Kidney epithelial cell (primary cell): ENCODE results near the gene NFYC. TPM values are rescaled to one million over a fixed set of nuclear protein-coding genes. Genes with fewer than 3 reads are reported as not detected.
A peak's percentile ranks its signal among the peaks of the same experiment; 100 is the strongest.

ENCODE experiments used
- DNase-seq: peaks from one replicate; pipeline ENCODE4 v3.0.0-alpha.2; 2010; ENCODE audit warnings: low read depth
- H3K27me3 ChIP-seq: 2 replicates; pipeline ENCODE4 v1.6.0; 2011; ENCODE audit warnings: low read length; ENCODE audit not compliant: control insufficient read depth, insufficient read depth
- H3K36me3 ChIP-seq: 2 replicates; pipeline ENCODE4 v1.5.1; 2011; ENCODE audit warnings: low read length; ENCODE audit not compliant: control insufficient read depth, insufficient read depth
- H3K4me3 ChIP-seq: 2 replicates; pipeline ENCODE4 v1.5.1; 2011; ENCODE audit warnings: low read depth, mild to moderate bottlenecking, control low read depth, low read length
- CTCF ChIP-seq: IDR thresholded peaks from 2 replicates; pipeline ENCODE4 v1.5.1; 2011; ENCODE audit warnings: mild to moderate bottlenecking, moderate library complexity, low read length, control low read depth, inconsistent platforms; ENCODE audit not compliant: insufficient read depth, poor library complexity, severe bottlenecking
- total RNA-seq: library from RNA; depleted of rRNA; stranded (reverse); fragments of >200 nt; gene quantifications from 2 replicates; pipeline ENCODE4 v1.2.3, GENCODE V29; 2015

The NFYC gene
- total RNA-seq, 1 donor from 2014 or later, result 44.4 TPM

GRCh38 chr1:40784141-40784770, 92.8 kb downstream of the NFYC start:
- Histone ChIP-seq H3K27me3 (peaks cover 4% of the 10 kb centered on the region), H3K4me3 (peak overlapping the region; percentile 30), H3K36me3 (no peaks in the 10 kb centered on the region)
- no peak for DNase-seq
- TF ChIP-seq CTCF, result no peak

GRCh38 chr1:40784771-40785151, 93.3 kb downstream of the NFYC start:
- Histone ChIP-seq H3K36me3 (no peaks in the 10 kb centered on the region), H3K4me3 (no peak overlapping the region), H3K27me3 (peaks cover 4% of the 10 kb centered on the region)
- no peak for DNase-seq
- no peak for TF ChIP-seq CTCF

- H3K27me3 ChIP-seq, result peaks cover 4% of the 10 kb centered on the region
- H3K4me3 ChIP-seq, result no peak overlapping the region
- no peak for DNase-seq
- TF ChIP-seq CTCF, result no peak
- H3K36me3 ChIP-seq, result no peaks in the 10 kb centered on the region
These were observed 93.9 kb downstream of the NFYC start for GRCh38 chr1:40785446-40785845.

- no peak for DNase-seq
- Histone ChIP-seq H3K27me3 (peaks cover 4% of the 10 kb centered on the region), H3K36me3 (no peaks in the 10 kb centered on the region), H3K4me3 (no peak overlapping the region)
- TF ChIP-seq CTCF, result no peak
These were observed 94.9 kb downstream of the NFYC start for GRCh38 chr1:40786171-40786994.

- Histone ChIP-seq H3K27me3 (peaks cover 4% of the 10 kb centered on the region), H3K4me3 (no peak overlapping the region), H3K36me3 (no peaks in the 10 kb centered on the region)
- no peak for DNase-seq
- TF ChIP-seq CTCF, result no peak
These were observed 95.6 kb downstream of the NFYC start for GRCh38 chr1:40786995-40787705.
